Effector CD8-positive, alpha-beta T cell (primary cell): ENCODE data around the gene GPX4.

Source experiments
- DNase-seq: peaks from one replicate; lab custom pipeline; 2025; lab: John Stamatoyannopoulos, UW

GPX4 gene

GRCh38 chr19:1130771-1131717 is 27.2 kb downstream of the GPX4 start:
- no peak for DNase-seq

GRCh38 chr19:1131718-1132551 is 28.1 kb downstream of the GPX4 start:
- DNase-seq, result peak; percentile 67

DNA sequence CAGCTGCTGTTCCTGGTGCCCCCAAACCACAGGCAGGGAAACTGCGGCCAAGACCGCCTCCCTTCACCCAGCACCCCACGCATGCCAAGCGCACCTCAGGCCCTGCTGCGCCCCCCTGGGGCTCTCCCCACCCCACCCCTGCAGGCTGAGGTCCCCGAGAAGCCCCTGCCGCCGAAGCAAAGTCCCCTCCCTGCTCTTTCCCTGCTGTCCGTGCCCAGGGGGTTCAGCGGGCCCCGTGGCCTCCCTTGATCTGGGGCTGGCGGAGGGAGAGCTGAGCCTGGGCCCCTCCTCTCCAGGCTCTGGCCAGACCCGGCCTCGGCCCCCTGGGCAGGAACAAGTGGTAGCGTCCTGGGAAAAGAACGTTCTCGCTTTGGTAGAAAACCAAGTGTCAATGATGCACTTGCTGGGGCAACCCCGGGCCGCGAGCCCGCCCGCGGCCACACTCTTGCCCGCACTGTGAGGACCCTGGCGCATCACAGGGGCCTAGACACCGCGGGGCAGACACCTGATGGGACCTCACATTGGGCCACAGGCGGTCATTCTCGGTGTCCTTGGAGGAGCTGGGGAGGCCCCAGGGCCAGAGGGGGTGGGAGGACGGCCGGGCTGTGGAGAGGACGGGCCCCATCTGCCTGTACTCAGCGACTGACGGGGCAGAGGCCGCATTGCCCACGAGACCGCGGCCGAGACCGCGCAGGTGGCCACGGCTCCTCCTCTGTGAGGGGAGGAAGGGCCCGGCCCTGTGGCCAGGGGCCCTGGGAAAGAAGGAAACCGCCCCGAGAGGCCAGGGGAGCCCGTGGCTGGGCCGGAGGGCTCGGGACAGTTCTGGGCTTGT is 29.0 kb downstream of the GPX4 start:
- peak; percentile 24 for DNase-seq

GRCh38 chr19:1133471-1133929 is 29.7 kb downstream of the GPX4 start:
- DNase-seq, result peak; percentile 29

GRCh38 chr19:1134431-1134830 is 30.6 kb downstream of the GPX4 start:
- no peak for DNase-seq

GRCh38 chr19:1135454-1135853 is 31.7 kb downstream of the GPX4 start:
- DNase-seq, result no peak

DNA sequence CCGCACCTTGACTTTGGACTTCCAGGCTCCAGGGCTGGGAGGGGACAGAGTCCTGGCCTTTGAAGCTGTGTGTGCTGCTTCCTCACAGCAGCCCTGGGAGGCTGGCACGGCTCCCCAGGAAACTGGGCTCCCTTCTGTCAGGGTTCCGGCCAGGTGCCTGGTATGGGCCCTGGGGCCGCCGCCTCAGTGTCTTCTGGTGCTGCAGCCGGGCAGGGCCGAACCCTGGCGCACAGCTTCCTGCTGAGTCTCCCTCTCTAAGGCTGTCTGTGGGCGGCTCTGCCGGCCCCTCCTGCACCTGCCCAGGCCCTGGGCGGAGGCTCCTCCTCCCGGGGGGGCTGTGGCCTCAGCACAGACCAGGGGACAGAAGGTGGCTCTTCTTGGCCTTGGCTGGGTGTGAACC is 32.4 kb downstream of the GPX4 start:
- no peak for DNase-seq

- DNase-seq, result no peak
Measured at GRCh38 chr19:1136621-1137317, 33.0 kb downstream of the GPX4 start.

- DNase-seq, result no peak
Measured at GRCh38 chr19:1138121-1138520, 34.3 kb downstream of the GPX4 start.

DNA sequence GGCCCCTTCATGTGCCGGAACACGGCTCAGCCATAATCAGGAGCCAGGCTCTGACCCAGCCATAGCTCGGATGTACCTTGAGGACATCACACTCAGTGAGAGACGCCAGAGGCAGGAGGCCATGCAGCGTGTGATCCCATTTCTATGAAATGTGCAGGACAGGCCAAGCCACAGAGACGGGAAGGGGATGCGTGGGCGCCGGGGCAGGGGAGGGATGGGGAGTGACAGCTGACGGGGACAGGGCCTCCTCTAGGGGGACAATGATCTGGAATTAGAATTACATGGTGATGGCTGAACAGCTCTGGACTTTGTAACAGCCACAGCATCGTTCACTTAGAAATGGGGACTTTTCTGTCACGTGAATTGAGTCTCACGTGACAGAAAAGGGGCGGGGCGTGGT is 35.3 kb downstream of the GPX4 start:
- DNase-seq, result no peak

DNA sequence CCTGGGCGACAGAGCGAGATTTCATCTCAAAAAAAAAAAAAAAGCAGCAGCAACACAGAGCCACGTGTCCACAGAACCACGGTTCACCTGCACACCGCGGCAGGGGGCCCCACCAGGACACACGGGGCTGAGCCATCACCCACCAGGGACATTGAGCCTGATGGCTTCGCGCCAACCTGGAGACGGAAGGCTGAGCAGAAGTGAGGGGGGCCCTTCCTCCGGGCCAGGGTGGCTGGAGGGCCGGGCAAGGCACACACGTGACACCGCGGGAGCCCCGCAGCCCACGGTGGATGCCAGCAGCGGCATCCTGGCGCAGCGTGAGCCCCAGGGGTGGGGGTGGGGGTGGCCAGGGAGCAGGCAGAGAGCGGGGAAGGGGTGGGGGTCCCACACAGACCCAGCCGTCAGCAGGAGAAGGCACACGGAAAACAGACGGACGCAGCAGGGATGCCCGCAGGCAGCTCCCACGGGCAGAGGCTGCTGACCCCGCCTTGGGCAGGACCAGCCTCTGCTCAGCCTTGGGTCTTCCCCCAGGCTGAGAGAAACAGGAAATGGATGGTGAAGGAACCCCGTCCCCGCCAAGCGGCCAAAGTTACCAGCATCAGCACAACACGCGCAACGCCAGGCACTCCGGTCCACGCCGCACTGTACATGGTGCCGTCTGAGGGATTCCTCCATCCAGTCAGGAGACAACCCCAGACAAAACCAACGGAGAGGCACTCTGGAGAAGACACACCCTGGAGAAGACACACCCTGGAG is 36.7 kb downstream of the GPX4 start:
- DNase-seq, result no peak

- DNase-seq, result no peak
Measured at GRCh38 chr19:1141944-1142343, 38.1 kb downstream of the GPX4 start.

- no peak for DNase-seq
Measured at GRCh38 chr19:1143828-1144399, 40.1 kb downstream of the GPX4 start.

GRCh38 chr19:1144741-1145140 is 40.9 kb downstream of the GPX4 start:
- DNase-seq, result no peak

DNA sequence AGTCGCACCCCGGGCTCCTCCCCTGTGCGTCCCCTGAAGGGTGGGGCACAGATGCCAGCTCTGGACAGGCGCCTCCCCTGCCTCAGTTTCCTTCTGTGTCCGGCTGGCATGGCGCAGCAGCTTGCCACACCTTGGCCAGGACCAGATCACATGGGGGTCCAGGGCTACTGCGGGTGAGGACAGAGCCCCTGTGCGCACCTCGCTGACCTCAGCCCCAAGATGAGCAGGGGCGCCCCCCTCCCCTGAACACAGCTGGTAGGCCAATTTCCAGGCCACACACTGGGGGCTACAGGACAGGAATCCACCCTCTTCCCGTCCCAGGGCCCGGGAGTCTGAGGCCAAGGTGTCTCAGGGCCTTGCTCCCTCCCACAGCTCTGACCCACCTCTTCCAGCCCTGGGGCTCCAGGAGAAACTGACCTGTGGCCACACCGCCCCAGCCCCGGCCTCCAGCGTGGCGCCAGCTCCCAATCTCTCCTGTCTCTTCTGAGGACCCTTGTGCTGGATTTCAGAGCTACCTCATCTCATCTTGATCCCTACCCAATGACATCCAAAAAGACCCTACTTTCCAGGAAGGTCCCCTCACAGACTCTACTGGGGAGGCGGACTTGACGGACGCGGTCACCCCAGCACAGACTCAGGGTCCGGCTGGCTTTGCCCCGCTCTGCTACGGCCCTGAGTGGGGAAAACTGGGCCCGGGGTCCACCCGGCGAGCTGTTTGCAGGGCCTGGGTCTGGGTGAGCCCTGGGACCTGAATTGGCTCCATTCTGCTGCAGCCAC is 42.0 kb downstream of the GPX4 start:
- DNase-seq, result no peak

DNA sequence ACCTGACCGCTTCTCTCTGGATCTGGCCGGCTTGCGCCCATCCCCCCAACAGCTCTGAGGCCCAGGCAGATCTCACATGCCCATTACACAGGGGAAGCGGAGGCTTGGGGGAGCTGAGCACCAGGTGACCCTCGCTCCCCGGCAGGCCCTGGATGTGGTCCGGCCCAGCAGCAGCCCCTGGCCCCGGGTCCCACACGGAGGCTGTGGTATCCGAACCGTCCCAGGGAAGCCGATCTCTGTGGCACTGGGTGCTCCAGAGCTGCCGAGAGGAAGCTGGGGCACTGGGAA is 42.6 kb downstream of the GPX4 start:
- no peak for DNase-seq

DNA sequence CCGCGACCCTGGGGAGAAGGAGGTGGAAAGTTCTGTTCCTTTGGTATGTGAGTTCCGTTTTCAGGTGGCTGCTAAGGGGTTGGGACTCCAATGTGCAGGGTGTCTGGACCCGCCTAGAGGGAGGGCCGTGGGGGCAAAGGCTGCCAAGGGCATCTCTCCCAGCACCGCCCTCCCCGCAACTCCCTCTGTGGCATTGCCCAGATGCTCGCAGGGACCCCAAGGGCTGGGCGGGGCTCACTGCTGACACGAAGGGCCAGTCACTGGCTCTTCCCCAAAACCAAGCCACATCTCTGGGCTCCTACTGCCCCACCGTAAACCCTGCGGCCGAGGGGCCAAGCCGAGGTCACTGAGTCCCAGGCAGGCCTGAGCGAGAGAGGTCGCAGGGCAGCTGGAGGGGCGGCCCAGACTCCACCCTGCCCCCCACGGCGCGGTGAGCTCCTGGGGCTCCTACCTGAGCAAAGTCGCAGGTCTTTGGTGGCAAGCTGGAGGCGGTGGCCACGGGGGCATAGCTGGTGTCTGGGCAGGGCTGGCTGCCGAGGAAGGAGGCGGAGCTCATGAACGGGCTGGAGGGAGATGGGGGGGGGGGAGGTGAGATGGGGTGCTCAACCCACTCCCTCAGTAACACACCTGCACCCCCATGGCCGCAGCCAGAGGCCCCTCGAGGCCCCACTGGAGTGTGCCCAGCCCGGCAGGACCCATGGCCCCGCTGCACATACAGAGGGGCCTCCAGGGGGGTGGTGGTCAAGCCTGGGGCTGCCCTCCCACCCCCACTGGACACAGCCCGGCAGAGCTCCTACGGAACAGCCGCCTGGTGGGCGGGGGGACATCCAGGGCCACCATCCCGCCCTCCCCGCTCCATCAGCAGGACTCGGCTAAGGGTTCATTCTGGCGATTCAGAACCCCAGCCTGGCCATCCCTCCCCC is 43.3 kb downstream of the GPX4 start:
- DNase-seq, result no peak

DNA sequence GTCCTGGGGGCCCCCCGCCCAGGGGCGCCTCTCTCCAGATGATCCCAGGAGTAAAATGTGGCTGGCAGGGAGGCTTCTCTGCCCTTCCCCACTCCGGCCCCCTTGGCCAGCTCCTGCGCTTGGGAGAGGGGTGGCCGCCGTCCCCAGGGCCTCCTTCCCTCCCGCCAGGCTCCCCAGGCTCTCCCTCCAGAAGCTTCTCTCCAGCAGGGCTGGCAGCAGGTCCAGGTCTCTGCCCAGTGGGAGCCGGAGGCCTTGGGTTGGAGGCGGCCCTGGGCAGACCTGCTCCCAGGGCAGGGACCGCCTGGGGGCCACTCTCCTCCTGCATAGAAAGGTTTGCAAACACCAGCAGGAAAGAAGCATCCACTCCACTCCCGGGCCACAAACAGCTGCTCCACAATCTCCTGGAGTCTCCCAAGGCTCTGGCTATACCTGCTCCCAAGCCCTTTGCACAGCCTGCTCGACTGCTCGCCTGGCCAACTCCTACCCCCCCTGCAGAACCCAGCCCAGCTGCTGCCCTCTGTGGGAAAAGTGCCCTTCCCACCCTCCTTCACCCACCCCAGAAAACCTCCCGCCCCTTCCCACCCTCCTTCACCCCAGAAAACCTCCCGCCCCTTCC is 44.2 kb downstream of the GPX4 start:
- no peak for DNase-seq
